GM12874 (cell line): ENCODE results near the gene TUBA4B.

Experiments
- CTCF ChIP-seq: IDR thresholded peaks from 2 replicates; pipeline ENCODE4 v1.5.1; 2011; ENCODE audit warnings: low read depth, mild to moderate bottlenecking, control low read depth, low read length, moderate library complexity; ENCODE audit not compliant: insufficient read depth

Gene TUBA4B

GRCh38 chr2:219281588-219281987 lies 28.5 kb downstream of the TUBA4B start:
- TF ChIP-seq CTCF = no peak

DNA sequence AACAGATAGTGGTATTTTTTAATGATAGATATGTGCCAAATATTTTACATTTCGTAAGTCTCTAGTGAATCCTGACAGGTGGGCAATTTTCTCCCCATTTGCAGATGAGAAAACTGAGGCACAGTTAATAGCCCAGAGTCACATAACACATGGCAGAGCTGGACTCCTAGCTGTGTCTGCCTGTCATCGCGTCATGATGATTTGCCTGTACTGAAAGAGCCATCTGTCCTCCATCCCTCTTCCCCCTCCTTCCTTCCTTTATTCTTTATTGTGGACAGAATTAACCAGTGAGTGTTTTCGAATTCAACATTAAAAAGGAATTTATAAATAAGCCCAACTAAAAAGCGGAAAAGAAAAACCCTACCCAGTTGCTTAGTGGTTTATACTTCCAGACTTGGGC lies 29.3 kb downstream of the TUBA4B start:
- no peak for TF ChIP-seq CTCF

DNA sequence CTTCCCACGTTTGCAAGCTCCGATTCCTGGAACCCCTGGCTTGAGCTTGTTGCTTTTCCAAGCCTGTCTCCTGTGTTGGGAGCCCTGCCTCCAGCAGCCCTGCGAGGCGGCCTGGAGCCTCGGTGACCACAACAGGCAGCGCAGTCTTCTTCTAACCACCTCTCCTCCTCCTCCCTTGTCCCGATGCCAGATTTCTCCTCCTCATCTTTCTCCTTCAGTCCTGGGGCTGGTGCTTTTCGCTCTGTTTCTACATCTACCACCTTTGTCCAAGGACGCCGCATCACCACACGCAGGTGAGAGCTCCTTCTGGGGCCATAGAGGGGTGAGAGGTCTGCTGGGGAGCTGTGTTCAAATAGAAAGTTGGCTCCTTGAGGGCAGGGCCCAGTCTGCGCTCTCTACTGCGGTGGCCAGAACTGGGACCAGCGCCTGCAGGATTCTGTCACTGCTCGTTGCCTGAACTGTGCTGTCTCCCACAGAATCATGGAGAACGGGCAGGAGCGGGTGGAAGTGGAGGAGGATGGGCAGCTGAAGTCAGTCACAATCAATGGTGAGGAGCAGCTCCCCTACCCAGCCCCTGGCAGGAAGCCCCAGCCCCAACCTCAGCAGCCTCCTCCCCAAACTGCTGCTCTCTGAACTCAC lies 30.0 kb downstream of the TUBA4B start:
- TF ChIP-seq CTCF = no peak

- no peak for TF ChIP-seq CTCF
These were observed 31.7 kb downstream of the TUBA4B start for GRCh38 chr2:219284501-219285372.

DNA sequence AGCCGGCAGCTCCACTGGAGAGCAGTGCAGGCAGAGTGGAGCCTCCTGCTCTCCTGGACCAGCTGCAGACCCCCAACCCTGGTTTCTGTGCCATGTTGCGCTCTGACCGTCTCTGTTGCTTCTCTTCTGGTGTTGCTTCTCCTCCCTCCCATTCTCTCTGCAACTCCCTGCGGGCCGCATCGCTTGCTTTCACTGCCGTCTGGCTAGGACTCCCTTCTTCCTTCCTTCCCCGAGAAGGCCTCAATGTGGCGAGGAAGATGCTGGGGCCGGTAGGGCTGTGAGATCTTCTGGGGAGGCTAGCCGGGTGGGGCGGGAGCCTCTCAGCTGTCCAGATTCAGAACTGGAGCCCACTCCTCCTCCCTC lies 32.3 kb downstream of the TUBA4B start:
- no peak for TF ChIP-seq CTCF

GRCh38 chr2:219285894-219286425 lies 32.9 kb downstream of the TUBA4B start:
- TF ChIP-seq CTCF = no peak

- no peak for TF ChIP-seq CTCF
These were observed 33.5 kb downstream of the TUBA4B start for GRCh38 chr2:219286436-219287115.
